GM04503 (cell line): Measurements from ENCODE around the gene SLC10A6.
A peak's percentile ranks its signal among the peaks of the same experiment; 100 is the strongest.

Experiments used
- DNase-seq: peaks from one replicate; pipeline ENCODE4 v3.0.0-alpha.2; 2012; ENCODE audit warnings: low read depth

The SLC10A6 gene

GRCh38 chr4:86847571-86847970 lies 1.6 kb downstream of the SLC10A6 start:
- DNase-seq: no peak

GRCh38 chr4:86846921-86847320 lies 2.3 kb downstream of the SLC10A6 start:
- DNase-seq: peak; percentile 56

GRCh38 chr4:86845593-86845992 lies 3.6 kb downstream of the SLC10A6 start:
- no peak for DNase-seq

GRCh38 chr4:86841309-86841708 lies 7.9 kb downstream of the SLC10A6 start:
- DNase-seq: no peak

GRCh38 chr4:86840858-86841257 lies 8.3 kb downstream of the SLC10A6 start:
- DNase-seq: no peak

- DNase-seq: no peak
These were observed 11.3 kb downstream of the SLC10A6 start for GRCh38 chr4:86837691-86838503.

GRCh38 chr4:86835677-86836076 lies 13.5 kb downstream of the SLC10A6 start:
- DNase-seq: no peak

GRCh38 chr4:86834901-86835300 lies 14.3 kb downstream of the SLC10A6 start:
- DNase-seq: peak; percentile 69

- DNase-seq: no peak
These were observed 15.6 kb downstream of the SLC10A6 start for GRCh38 chr4:86833615-86834014.

GRCh38 chr4:86831262-86832130 lies 17.7 kb downstream of the SLC10A6 start:
- peak; percentile 78 for DNase-seq

GRCh38 chr4:86825511-86825910 lies 23.7 kb downstream of the SLC10A6 start:
- no peak for DNase-seq

- DNase-seq: no peak
These were observed 27.0 kb downstream of the SLC10A6 start for GRCh38 chr4:86822136-86822535.

GRCh38 chr4:86821151-86821550 lies 28.0 kb downstream of the SLC10A6 start:
- no peak for DNase-seq

GRCh38 chr4:86819561-86819960 lies 29.6 kb downstream of the SLC10A6 start:
- no peak for DNase-seq

GRCh38 chr4:86818841-86819240 lies 30.3 kb downstream of the SLC10A6 start:
- no peak for DNase-seq

- DNase-seq: peak; percentile 37
These were observed 31.0 kb downstream of the SLC10A6 start for GRCh38 chr4:86818211-86818610.

- peak; percentile 60 for DNase-seq
These were observed 32.5 kb downstream of the SLC10A6 start for GRCh38 chr4:86816501-86817273.

- no peak for DNase-seq
These were observed 33.5 kb downstream of the SLC10A6 start for GRCh38 chr4:86815653-86816052.

GRCh38 chr4:86810847-86811246 lies 38.3 kb downstream of the SLC10A6 start:
- no peak for DNase-seq

- no peak for DNase-seq
These were observed 39.4 kb downstream of the SLC10A6 start for GRCh38 chr4:86809809-86810208.

- DNase-seq: no peak
These were observed 58.1 kb downstream of the SLC10A6 start for GRCh38 chr4:86791126-86791525.

GRCh38 chr4:86788826-86789225 lies 60.4 kb downstream of the SLC10A6 start:
- DNase-seq: no peak
